Thyroid gland (tissue), 4 donors: ENCODE results near the gene PLAC1. TPM values are rescaled to one million over a fixed set of nuclear protein-coding genes. Genes with fewer than 3 reads are reported as not detected.

Experiments used
- DNase-seq, 2 donors: peaks; one replicate each; pipeline ENCODE4 v3.0.0-alpha.2; 2019
- H3K27ac ChIP-seq, 3 donors: fragments of 200-600 bp; sonication (generic); 1 replicate in 2 of 3; 2 replicates in 1 of 3; pipeline ENCODE4 v1.5.1; 2016 to 2019; ENCODE audit warnings: mild to moderate bottlenecking in 1 of 3, moderate library complexity in 1 of 3
- H3K27me3 ChIP-seq: fragments of 200-600 bp; sonication (generic); one replicate; pipeline ENCODE4 v1.5.1; 2019
- H3K36me3 ChIP-seq, 2 donors: fragments of 200-600 bp; sonication (generic); one replicate each; pipeline ENCODE4 v1.5.1; 2016 to 2019
- H3K4me1 ChIP-seq, 2 donors: fragments of 200-600 bp; sonication (generic); one replicate each; pipeline ENCODE4 v1.5.1; 2017 to 2019
- H3K4me3 ChIP-seq, 3 donors: fragments of 200-600 bp; sonication (generic); replicated peaks in 1 of 3; 1 replicate in 2 of 3; 2 replicates in 1 of 3; pipeline ENCODE4 v1.5.1; 2016; ENCODE audit warnings: mild to moderate bottlenecking in 1 of 3
- H3K9me3 ChIP-seq: fragments of 200-600 bp; sonication (generic); one replicate; pipeline ENCODE4 v1.5.1; 2017
- CTCF ChIP-seq, 6 experiments: fragments of 200-600 bp in 3 of 6; fragments of 450-650 bp in 3 of 6; sonication (generic) in 3 of 6; IDR thresholded peaks; one replicate each; pipeline ENCODE4 v1.5.1; 2016 to 2019; ENCODE audit warnings: antibody characterized with exemption in 6 of 6, mild to moderate bottlenecking in 2 of 6, inconsistent platforms in 1 of 6, moderate library complexity in 1 of 6
- POLR2A ChIP-seq, 2 donors: fragments of 450-650 bp; IDR thresholded peaks; one replicate each; pipeline ENCODE4 v1.6.1; 2017; ENCODE audit warnings: antibody characterized with exemption in 2 of 2, mild to moderate bottlenecking in 2 of 2, moderate library complexity in 1 of 2
- WGBS, 2 donors: methylation state at CpG; one replicate each; pipeline ENCODE4 v1.1.5; 2017; 5-methylcytosine and 5-hydroxymethylcytosine counted together
- intact Hi-C: fragments of 100-400 bp; cut with DNase I; formaldehyde crosslinking; loops from one replicate; pipeline ENCODE4 v1.15.1; 2023
- total RNA-seq, 4 donors: library from RNA; depleted of rRNA; stranded (reverse); fragments of >200 nt; gene quantifications; one replicate each; pipeline ENCODE4 v1.2.3, GENCODE V29; 2016

PLAC1 gene
- total RNA-seq, 4 donors from 2014 or later: not detected

GRCh38 chrX:134633394-134633793 is 24.9 kb downstream of the PLAC1 start:
- DNase-seq: no peak
- no peaks in the 10 kb centered on the region for H3K27me3 ChIP-seq
- TF ChIP-seq CTCF (IDR thresholded peaks at IDR 0.05): no peak
- TF ChIP-seq POLR2A (IDR thresholded peaks at IDR 0.05): no peak
- intact Hi-C loops: no loop called here
- H3K9me3 ChIP-seq: no peaks in the 10 kb centered on the region
- 80 to 83% methylated on average over 2 of the region's 2 CpGs for WGBS, 2 donors
- peaks cover 0 to 5% of the 10 kb centered on the region in 2 donors for H3K4me1 ChIP-seq
- H3K36me3 ChIP-seq: no peaks in the 10 kb centered on the region
- H3K27ac ChIP-seq: no peak overlapping the region
- no peak overlapping the region for H3K4me3 ChIP-seq

DNA sequence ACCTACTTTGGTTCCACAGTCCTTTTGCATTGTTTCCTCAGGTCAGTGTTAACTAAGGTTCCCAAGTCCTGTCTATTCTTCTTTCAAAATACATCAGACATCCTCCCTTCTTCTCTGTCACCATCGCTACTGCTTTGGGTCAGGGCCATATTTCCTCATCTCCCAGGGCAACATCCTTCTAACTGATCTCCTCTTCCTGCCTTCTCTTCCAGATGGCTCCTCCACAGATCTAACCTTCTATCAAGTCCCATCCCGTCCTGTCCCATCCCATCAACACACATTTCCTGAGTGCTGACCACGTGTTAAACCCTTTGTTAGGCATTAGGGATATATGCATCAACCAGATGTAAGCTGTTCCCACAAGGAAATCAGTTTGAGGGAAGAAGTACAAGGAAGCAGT is 25.9 kb downstream of the PLAC1 start:
- WGBS, 2 donors: 73 to 75% methylated on average over 3 of the region's 3 CpGs
- Histone ChIP-seq H3K9me3 (no peaks in the 10 kb centered on the region), H3K4me3 (no peak overlapping the region), H3K4me1 (peaks cover 0 to 5% of the 10 kb centered on the region in 2 donors), H3K36me3 (no peaks in the 10 kb centered on the region), H3K27me3 (no peaks in the 10 kb centered on the region), H3K27ac (no peak overlapping the region)
- no peak for DNase-seq
- TF ChIP-seq CTCF (IDR thresholded peaks at IDR 0.05) (no peak), POLR2A (IDR thresholded peaks at IDR 0.05) (no peak)
- intact Hi-C loops: no loop called here

- TF ChIP-seq POLR2A (IDR thresholded peaks at IDR 0.05): no peak
- TF ChIP-seq CTCF (IDR thresholded peaks at IDR 0.05): no peak
- Histone ChIP-seq H3K27me3 (no peaks in the 10 kb centered on the region), H3K36me3 (no peaks in the 10 kb centered on the region), H3K4me1 (peaks cover 0 to 5% of the 10 kb centered on the region in 2 donors), H3K9me3 (no peaks in the 10 kb centered on the region), H3K27ac (no peak overlapping the region), H3K4me3 (no peak overlapping the region)
- DNase-seq: peak; percentile 21 to 31
- intact Hi-C loops: no loop called here
- 50 to 51% methylated on average over 8 to 9 of the region's 9 CpGs for WGBS, 2 donors
Measured at GRCh38 chrX:134631426-134632346, 26.6 kb downstream of the PLAC1 start.

GRCh38 chrX:134628663-134629062 is 29.6 kb downstream of the PLAC1 start:
- no peak overlapping the region for H3K27ac ChIP-seq
- H3K36me3 ChIP-seq: no peaks in the 10 kb centered on the region
- TF ChIP-seq POLR2A (IDR thresholded peaks at IDR 0.05) (no peak), CTCF (IDR thresholded peaks at IDR 0.05) (no peak)
- peaks cover 0 to 6% of the 10 kb centered on the region in 2 donors for H3K4me1 ChIP-seq
- intact Hi-C loops: no loop called here
- H3K27me3 ChIP-seq: no peaks in the 10 kb centered on the region
- no peak overlapping the region for H3K4me3 ChIP-seq
- WGBS, 2 donors: 87 to 100% methylated on average over 1 of the region's 1 CpG
- no peaks in the 10 kb centered on the region for H3K9me3 ChIP-seq
- DNase-seq: no peak

DNA sequence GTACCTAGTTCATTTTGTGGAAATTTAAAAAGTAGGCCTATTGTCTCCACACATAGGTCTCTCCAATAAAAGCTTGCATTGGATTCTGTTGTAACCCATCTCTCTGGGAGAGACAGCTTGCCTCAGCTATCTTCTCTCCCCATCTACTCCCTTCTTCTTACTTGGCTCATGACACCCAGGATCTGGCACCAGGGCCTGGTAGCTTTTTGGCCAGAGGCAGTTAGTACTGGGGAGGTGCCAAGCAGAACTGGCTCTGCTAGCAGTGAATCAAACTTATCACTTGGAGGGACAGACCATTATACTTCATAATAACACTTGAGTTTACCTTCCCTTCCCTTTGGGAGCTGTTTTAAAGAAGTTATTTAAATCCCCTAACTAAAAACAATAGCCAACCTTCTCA is 31.8 kb downstream of the PLAC1 start:
- H3K9me3 ChIP-seq: no peaks in the 10 kb centered on the region
- intact Hi-C loops: no loop called here
- H3K4me1 ChIP-seq: peaks cover 0 to 20% of the 10 kb centered on the region in 2 donors
- no peak overlapping the region for H3K27ac ChIP-seq
- no peak overlapping the region for H3K4me3 ChIP-seq
- peak; percentile 32 to 33 for DNase-seq
- no peaks in the 10 kb centered on the region for H3K27me3 ChIP-seq
- H3K36me3 ChIP-seq: no peaks in the 10 kb centered on the region
- no peak for TF ChIP-seq CTCF (IDR thresholded peaks at IDR 0.05)
- no peak for TF ChIP-seq POLR2A (IDR thresholded peaks at IDR 0.05)
